HG03439 (cell line): Measurements from ENCODE around the gene ARID2.

Experiments
- ATAC-seq: cut with Tn5 transposase; IDR thresholded peaks from one replicate; pipeline ENCODE4 v1.9.1; 2021; ENCODE audit warnings: mild to moderate bottlenecking, moderate library complexity; ENCODE audit not compliant: unreplicated experiment

ARID2 gene

DNA sequence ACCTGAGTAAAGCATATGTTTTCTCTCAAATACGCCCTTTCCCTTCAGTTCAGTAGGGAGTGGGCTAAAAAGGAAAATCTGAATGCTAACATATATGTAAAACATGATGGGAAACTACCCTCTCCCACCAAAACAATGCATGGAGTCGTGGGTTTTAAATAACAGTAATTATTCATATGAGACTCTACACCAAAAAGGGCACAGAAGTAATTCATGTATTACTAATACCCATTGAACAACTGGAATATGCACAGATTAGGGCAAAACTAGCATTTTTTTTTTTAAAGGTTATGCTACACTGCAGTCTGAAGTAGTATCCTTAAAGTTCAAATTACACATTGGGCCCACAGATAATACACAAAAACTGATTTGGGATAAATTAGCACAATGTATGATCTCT is 8.1 kb upstream of the ARID2 start:
- no peak for ATAC-seq

DNA sequence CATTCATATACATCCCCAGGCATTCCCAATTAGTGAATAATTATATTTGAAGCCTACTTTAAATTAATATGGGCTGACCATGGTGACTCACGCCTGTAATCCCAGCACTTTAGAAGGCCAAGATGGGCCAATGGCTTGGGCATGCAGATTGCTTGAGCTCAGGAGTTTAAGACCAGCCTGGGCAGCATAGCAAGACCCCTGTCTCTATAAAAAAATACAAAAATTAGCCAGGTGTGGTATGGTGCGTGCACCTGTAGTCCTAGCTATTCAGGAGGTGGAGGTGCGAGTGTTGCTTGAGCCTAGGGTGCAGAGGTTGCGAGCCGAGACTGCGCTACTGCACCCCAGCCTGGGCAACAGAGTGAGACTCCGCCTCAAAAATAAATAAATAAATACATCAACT is 7.6 kb upstream of the ARID2 start:
- ATAC-seq = no peak

DNA sequence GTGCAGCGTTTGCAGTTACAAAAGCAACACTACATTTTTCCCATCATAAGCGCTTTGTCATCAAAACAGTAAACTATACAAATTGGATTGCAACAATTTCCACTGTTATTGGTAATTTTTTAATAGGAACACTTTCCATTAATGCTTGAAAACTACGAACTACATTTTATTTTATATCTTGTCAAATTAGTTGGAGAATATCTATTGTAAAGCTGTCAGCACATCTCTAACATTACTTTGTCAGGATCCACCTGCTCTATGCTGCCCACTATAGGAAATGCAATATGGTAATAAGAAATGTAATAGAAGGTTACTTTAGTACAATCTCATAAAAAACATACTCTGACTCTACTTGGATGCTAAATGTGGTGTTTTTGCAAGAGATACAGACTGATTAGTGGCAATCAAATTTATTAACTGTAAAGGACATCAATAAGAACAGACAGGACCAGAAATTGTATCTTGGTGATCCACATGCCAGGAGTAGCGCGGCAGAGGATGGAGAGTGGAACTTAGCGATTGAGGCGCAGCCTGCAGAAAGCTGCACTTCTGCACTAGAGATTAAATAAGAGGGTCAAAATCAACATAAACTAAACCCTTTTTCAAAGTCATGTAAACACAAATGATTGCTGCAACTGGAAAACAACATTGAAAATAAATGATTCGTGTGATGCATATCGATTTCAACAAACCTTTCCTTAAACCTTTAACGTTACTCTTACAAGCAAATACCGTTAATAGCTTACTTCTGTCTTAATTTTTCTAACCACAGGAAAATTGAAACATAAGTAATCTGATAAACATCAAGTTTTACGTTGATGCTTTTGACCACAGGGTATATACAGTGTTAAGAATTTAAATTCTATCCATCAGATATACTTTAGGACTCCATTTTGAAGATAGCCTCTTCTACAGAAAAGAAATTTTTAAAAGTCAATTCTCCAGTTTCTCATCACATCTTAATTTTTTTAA is 3.6 kb upstream of the ARID2 start:
- no peak for ATAC-seq

GRCh38 chr12:45726603-45727300 is 2.8 kb upstream of the ARID2 start:
- no peak for ATAC-seq

DNA sequence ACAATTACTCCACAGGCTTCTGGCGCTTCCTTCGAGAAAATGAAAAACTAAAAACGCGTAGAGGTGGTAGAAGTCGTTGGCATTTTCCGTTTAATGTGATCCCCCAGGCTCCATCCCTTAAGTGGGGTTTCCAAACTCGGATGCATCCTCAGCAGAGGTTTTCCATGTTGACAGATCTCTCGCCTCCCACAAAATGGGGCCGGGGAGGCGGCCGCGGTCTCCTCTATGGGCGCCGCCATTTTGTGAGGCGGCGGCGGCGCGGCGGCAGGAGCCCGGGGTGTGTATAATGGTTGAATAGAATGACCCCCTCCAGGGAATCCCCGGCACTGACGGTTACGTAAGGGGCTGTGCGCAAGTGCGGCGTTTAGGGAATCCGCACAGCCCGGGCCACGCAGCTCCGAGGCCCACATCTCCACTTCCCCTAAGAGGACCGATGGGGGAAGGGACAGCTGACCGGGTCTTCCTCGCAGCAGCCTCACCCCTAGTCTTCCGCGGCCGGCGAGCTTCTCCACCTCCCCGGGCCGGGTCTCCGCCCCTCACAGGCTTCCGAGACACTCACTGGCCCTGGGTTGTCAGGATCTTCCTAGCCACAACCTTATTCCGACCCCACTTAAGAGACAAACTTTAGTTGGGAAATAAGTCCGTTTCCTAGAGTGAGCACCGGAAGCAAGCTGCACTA is 2.1 kb upstream of the ARID2 start:
- peak; percentile 61 for ATAC-seq

DNA sequence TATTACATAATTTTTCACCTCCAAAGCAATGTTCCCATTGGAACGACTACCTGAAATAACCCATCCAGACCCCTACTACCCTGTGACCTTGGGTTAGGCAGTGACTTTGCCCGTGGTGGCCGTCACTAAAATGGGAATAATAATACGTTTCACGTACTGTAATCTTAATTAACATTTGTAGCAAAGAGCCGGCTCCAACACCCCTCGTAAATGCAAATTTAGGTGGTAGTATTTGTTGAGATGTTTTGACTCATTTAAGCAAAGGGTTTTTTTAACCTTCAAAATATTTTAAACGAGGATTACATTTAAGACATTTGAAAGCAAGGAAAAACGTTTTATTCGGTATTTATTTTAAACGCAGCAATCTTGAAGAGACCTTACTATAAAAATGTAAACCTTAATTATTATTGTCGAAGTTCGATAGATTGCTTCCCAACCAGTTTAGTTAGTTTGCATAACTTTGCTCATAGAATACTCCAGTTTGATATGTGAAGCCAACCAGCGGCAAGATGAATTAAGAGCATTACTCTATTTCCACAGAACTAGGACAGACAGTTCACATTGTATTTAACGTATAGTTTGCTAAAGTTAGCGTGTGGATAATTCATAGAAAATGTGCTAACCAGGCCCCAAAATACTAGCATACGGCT is 1.4 kb upstream of the ARID2 start:
- no peak for ATAC-seq

DNA sequence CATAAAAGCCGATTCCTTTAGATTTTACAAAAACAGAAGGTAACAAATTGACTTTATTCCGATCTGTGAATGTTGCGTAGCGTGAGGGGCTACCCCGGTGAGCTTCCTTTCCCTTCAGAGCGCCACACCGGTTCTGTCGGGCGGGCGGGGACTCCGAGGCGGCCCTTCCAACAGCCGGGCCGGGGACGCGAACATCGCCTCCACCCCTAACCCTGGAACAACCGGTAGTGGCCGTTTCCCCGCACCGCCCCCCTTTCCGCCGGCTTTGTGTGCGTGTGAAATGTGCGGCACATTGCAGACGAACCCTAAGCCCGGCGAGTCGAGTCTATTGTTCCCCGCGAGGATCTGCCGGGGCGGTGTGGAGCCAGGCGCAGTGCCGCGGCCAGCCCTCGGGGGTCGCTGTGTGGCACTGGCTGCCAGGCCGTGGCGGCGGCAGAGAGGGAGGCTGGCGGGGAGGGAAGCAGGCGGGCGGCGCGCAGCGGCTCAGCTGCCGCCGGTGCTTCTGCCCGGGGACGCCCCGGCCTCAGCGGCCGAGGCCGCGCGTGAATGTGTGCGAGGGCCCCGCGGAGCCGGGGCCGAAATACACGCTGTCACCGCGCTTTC is 775 bp upstream of the ARID2 start:
- peak; percentile 55 for ATAC-seq

GRCh38 chr12:45730084-45730347 is 510 bp downstream of the ARID2 start:
- no peak for ATAC-seq

DNA sequence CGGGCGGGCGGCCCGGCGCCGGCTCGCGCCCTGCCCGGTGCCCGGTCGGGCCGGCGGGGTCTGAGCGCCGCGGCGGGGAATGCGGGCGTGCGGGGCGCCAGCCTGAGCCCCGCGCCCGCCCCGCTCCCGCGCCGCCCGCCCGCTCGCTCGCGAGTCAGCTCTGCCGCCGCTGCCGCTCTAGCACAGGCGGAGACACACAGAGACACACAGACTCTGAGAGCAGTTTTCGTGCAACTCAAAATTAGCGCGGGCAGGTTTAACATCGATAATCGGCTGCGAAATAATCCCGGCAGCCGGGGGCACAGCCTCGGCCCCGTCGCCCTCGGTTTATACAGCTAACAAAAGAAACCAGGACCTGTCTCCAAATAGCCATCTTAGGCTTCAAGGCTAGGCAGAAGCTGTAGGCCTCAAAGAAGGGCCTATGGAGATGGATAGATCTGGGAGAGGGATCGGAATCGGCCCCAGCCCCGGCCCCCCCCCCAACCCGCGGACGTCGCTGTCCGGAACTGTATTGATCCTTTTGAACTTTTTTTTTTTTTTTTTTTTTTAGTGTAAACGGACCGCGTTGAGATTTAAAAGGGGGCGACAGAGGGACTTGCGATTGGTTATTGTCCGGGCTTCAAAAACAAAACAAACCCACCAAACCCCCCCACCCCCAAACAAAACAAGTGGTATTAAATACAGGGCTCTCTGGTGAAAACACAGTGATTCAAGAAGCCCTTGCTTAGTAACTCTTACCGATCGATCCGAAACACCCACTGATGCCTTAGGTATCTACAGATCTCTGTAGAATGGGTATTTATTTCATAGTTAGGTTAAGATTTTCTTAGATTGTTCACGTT is 1.1 kb downstream of the ARID2 start:
- ATAC-seq = no peak

DNA sequence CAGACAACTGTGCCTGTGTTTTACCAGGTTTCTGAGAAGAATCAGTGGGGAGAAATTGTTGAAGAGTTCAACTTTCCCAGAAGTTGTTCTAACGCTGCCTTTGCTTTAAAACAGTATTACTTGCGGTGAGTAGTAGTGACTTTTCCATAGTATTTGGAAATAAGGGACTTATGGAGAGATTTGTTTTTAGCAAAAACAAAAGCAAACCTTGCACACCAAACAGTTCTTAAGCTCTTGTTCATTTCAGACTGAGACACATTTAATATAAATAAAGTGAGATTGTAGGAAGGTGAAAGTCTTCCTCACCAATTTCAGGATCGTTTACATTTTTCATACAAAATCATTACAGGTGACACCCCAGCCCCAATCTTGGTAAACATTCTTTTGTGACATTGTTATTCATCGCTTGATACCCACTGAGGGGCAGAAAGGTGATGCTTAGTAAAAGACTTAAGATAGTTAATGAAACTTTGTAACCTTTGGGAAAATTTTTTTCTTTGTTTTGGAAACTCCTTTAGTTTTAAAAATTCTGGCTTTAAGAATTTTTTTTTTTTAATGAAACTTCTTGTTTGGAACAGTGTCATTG is 1.8 kb downstream of the ARID2 start:
- no peak for ATAC-seq

GRCh38 chr12:45732250-45732649 is 2.7 kb downstream of the ARID2 start:
- no peak for ATAC-seq

- ATAC-seq = no peak
Measured at GRCh38 chr12:45732936-45733335, 3.4 kb downstream of the ARID2 start.

DNA sequence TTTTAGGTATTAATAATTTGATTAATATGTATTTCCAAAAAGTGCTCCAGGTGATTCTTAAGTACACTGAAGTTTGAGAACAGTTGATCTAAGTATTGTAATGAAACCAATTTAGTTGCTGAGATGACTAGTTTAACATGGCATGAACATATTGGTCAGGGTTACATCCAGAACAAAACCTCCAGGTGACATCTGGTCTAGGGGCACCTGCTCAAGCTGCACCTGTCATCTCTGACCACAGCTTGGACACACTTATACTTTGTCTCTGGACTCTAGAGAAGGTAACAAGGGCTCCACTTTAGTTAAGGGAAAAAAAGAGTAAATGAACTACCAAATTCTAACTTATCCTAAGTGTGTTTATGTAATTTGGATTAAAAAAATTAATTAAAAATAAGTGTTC is 8.1 kb downstream of the ARID2 start:
- no peak for ATAC-seq

GRCh38 chr12:45742590-45742989 is 13.1 kb downstream of the ARID2 start:
- ATAC-seq = no peak

DNA sequence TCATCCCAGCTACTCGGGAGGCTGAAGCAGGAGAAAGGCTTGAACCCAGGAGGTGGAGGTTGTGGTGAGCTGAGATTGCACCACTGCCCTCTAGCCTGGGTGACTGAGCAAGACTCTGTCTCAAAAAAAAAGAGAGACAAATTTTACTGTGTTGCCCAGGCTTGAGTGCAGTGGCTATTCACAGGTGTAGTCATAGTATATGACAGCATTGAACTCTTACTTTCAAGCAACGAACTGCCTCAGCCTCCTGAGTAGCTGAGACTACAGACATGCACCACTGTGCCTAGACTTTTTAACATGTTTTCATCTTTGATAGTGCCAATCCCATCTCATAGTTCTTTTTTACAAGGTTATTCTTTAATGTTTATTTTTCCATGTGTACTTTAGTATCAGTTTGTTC is 13.7 kb downstream of the ARID2 start:
- no peak for ATAC-seq

DNA sequence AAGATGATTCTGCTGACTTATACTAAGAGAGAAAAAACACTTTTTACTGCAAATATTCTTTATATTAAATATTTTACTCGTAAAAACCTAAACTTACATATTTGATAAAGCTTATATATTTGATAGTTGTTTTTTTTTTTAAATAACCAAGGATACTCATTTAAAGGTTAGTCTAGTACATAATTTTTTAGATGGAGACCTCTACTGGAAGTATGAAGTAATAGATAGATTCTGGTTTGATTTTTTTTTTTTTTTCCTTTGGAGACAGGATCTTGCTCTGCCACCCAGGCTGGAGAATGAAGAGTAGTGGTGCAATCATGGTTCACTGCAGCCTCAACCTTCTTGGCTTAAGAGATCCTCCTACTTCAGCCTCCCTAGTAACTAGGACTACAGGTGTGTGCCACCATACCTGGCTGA is 16.4 kb downstream of the ARID2 start:
- ATAC-seq = no peak

DNA sequence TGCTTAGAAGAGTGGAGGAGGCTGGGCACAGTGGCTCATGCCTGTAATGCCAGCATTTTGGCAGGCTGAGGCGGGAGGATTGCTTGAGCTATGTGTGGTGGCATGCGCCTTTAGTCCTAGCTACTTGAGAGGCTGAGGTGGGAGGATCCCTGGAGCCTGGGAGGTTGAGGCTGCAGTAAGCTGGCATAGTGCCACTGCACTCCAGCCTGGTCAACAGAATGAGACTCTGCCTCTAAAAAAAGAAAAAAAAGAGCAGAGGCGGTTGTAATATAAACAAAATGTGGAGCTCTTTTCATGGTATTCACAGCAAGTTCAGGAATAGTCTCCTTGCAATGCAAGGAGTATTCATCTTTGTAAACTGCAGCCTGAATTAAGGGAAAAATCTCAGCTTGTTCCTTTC is 27.2 kb downstream of the ARID2 start:
- ATAC-seq = no peak

- no peak for ATAC-seq
Measured at GRCh38 chr12:45757172-45757571, 27.7 kb downstream of the ARID2 start.

DNA sequence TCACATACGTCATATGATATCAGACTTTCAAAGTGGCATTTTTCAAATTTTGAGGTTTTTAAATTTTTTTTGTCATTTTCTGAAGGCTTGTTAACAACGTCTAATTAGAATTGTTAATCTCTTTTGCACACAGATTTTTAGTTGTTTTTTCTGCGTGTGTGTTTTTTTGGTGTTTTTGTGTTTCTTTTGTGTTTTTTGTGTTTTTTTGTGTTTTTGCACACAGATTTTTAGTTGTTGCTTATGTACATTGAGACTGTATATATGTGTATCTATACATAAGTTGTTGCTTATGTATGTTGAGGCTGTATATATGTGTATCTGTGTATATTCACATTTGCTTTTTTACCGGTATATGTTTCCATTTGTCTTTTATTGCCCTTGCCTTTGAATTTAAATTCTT is 30.8 kb downstream of the ARID2 start:
- ATAC-seq = no peak
